ENCODE data around the gene ZSCAN20. TPM values are rescaled to one million over a fixed set of nuclear protein-coding genes. Genes with fewer than 3 reads are reported as not detected.
A peak's percentile ranks its signal among the peaks of the same experiment; 100 is the strongest.

The ZSCAN20 gene
- total and polyA plus RNA-seq, 2 of the 4 experiments (the other 2 are of a cell fraction), result 2.1 to 11.1 TPM

GRCh38 chr1:33455539-33456501 lies 16.6 kb upstream of the ZSCAN20 start:
- dilution Hi-C loops (cut with HindIII; ENCODE audit: low sequenced_read_pairs, unreplicated experiment), result no loop called here
- no peaks in the 10 kb centered on the region for H3K27me3 ChIP-seq (ENCODE audit: control insufficient read depth, insufficient read depth, low read length)

More at GRCh38 chr1:33455539-33456501, 16.6 kb upstream of the ZSCAN20 start:
- no TSS peak for BruUV-seq (replicated peaks)
- Histone ChIP-seq H3K4me1 (ENCODE audit: control insufficient read depth, insufficient read depth, low read length) (peaks cover 16% of the 10 kb centered on the region), H3K14ac (replicated peaks; ENCODE audit: low read depth, low read length) (peak overlapping the region; percentile 51), H3K9me1 (ENCODE audit: insufficient read depth, low read length) (peaks cover 13% of the 10 kb centered on the region), H3K4me2 (ENCODE audit: low read depth, low read length) (no peak overlapping the region), H3K4me3 (ENCODE audit: insufficient read depth, low read depth, low read length) (no peak overlapping the region), H3K9ac (ENCODE audit: low read depth, low read length) (no peak overlapping the region), H3K4ac (ENCODE audit: low read depth, low read length) (peak overlapping the region; percentile 28), H4K5ac (ENCODE audit: low read depth, low read length) (no peak overlapping the region; the same call in 1 of the 2 replicates), H4K20me1 (ENCODE audit: insufficient read depth, low read length) (peaks cover 4% of the 10 kb centered on the region; the same call in 1 of the 2 replicates), H2AK5ac (ENCODE audit: low read depth, low read length) (peak overlapping the region; percentile 52; the same call in 1 of the 2 replicates), H4K91ac (ENCODE audit: insufficient read depth, low read depth, low read length) (peak overlapping the region; percentile 46; the same call in 1 of the 2 replicates), H2BK120ac (ENCODE audit: low read depth, low read length) (peak overlapping the region; percentile 49), H2AK9ac (replicated peaks; ENCODE audit: low read depth, low read length, poor library complexity) (peak overlapping the region; percentile 47), H3K18ac (ENCODE audit: low read depth, low read length) (no peak overlapping the region), H3K36me3 (ENCODE audit: control insufficient read depth, insufficient read depth, low read length) (no peaks in the 10 kb centered on the region), H2BK20ac (ENCODE audit: low read depth, low read length) (peak overlapping the region; percentile 36; the same call in 1 of the 2 replicates), H3K56ac (ENCODE audit: extremely low read depth, insufficient read depth, low read length) (no peak overlapping the region), H4K8ac (ENCODE audit: low read depth in 2 of 2, low read length in 2 of 2) (peak overlapping the region in 1 of 2 experiments; percentile 61; a peak in 2 of 4 replicates), H2BK15ac (ENCODE audit: low read depth, low read length) (peak overlapping the region; percentile 2; the same call in 1 of the 3 replicates), H2AFZ (replicated peaks; ENCODE audit: low read length, poor library complexity) (peak overlapping the region; percentile 65), H3K27ac (ENCODE audit: insufficient read depth, low read length) (no peak overlapping the region), H3K23ac (ENCODE audit: low read depth, low read length) (no peak overlapping the region), H2BK5ac (ENCODE audit: low read depth, low read length, poor library complexity, severe bottlenecking) (no peak overlapping the region), H3K9me3 (ENCODE audit: control insufficient read depth, insufficient read depth, low read length) (no peaks in the 10 kb centered on the region), H3K79me1 (ENCODE audit: low read depth in 1 of 2, low read length in 2 of 2) (peaks cover 0 to 2% of the 10 kb centered on the region in 2 experiments; a peak in 1 of 4 replicates)
- 35% methylated on average over 3 of the region's 8 CpGs; no CpG with 5 or more reads in 1 of the 2 experiments for WGBS, 2 experiments (ENCODE audit: extremely low coverage in 2 of 2, insufficient read length in 1 of 2)
- DNase-seq, result peak; percentile 90
- in situ Hi-C loops (cut with MboI; ENCODE audit: low sequenced_read_pairs) (loop anchor here (5.0 kb wide), 1 partner anchor 89 kb away; no protein-coding TSS in a partner anchor), intact Hi-C loops (cut with micrococcal nuclease) (loop anchor here (1.0 to 5.0 kb wide), 4 partner anchors 89 to 329 kb away; no protein-coding TSS in a partner anchor)
- ChIA-PET POLR2A (ENCODE audit: unreplicated experiment) (interaction anchor here (0.5 kb wide), 1 partner anchor 116 kb away, joined by 3 read pairs; no protein-coding TSS in a partner anchor), CTCF (interaction anchor here (0.6 to 1.6 kb wide), 20 partner anchors 12 to 160 kb away, joined by 3 to 12 read pairs (median 4); no protein-coding TSS in a partner anchor)
- ATAC-seq (ENCODE audit: low read depth), result peak; percentile 86
- TF ChIP-seq RAD21 (IDR thresholded peaks at IDR 0.05; ENCODE audit: low read length), result peak; percentile 93
- 0 out of 2 replicates have a peak, but pooled peaks have one; percentile 74 for TF ChIP-seq CHD1 (IDR thresholded peaks at IDR 0.05; ENCODE audit: low read depth, low read length)
- peak; percentile 93 for TF ChIP-seq CTCF (conservative IDR thresholded peaks at IDR 0.05; ENCODE audit: low read depth, low read length)
- TF ChIP-seq, protein P1, sequence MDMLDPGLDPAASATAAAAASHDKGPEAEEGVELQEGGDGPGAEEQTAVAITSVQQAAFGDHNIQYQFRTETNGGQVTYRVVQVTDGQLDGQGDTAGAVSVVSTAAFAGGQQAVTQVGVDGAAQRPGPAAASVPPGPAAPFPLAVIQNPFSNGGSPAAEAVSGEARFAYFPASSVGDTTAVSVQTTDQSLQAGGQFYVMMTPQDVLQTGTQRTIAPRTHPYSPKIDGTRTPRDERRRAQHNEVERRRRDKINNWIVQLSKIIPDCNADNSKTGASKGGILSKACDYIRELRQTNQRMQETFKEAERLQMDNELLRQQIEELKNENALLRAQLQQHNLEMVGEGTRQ (IDR thresholded peaks at IDR 0.05; ENCODE audit: low read depth, low read length), result no peak
- no peak for TF ChIP-seq RCOR1 (IDR thresholded peaks at IDR 0.05; ENCODE audit: insufficient replicate concordance, low read length)
- 0 out of 2 replicates have a peak, but pooled peaks have one; percentile 24 for TF ChIP-seq POLR2A (IDR thresholded peaks at IDR 0.05; ENCODE audit: low read depth, low read length)
- no peak for TF ChIP-seq MAFK (IDR thresholded peaks at IDR 0.05; ENCODE audit: low read depth, low read length)
- no peak for TF ChIP-seq MAZ (IDR thresholded peaks at IDR 0.05; ENCODE audit: borderline replicate concordance, low read depth, low read length)
- peak; percentile 94 for TF ChIP-seq SMC3 (IDR thresholded peaks at IDR 0.05; ENCODE audit: low read depth, low read length)

Measured in IMR-90 (cell line).